K562 (cell line): ENCODE data around the gene FN3K. TPM values are rescaled to one million over a fixed set of nuclear protein-coding genes. Genes with fewer than 3 reads are reported as not detected.

Experiments used
- CBX3 ChIP-seq, 2 experiments: IDR thresholded peaks; 1 replicate in 1 of 2; 2 replicates in 1 of 2; pipeline ENCODE4 v1.6.1; 2012; ENCODE audit warnings: inconsistent platforms in 2 of 2, low read length in 2 of 2, borderline replicate concordance in 1 of 2, control low read depth in 1 of 2
- CREB3L1 ChIP-seq: fragments of 450-650 bp; IDR thresholded peaks from 2 replicates; pipeline ENCODE4 v1.6.1; 2014; ENCODE audit warnings: low read depth, mild to moderate bottlenecking, moderate library complexity, borderline replicate concordance
- GABPA ChIP-seq: fragments of 200-800 bp; sonication (Bioruptor generic); conservative IDR thresholded peaks from 2 replicates; pipeline ENCODE4 v1.6.1; 2016; ENCODE audit warnings: low read depth, missing genetic modification characterization, missing compliant biosample characterization
- GATA2 ChIP-seq: sonication (generic); formaldehyde crosslinking; IDR thresholded peaks from 2 replicates; pipeline ENCODE4 v1.4.0; 2020; ENCODE audit warnings: mild to moderate bottlenecking, missing genetic modification reagents
- HDAC3 ChIP-seq: fragments of 450-650 bp; IDR thresholded peaks from 2 replicates; pipeline ENCODE4 v1.6.1; 2018; ENCODE audit warnings: borderline replicate concordance, mild to moderate bottlenecking, moderate library complexity; ENCODE audit not compliant: partially characterized antibody
- JUN ChIP-seq, 2 experiments: sonication (generic) in 1 of 2; formaldehyde crosslinking in 1 of 2; IDR thresholded peaks; 2 replicates each; pipeline versions ENCODE4 v1.6.1 to v1.8.0; 2012 to 2022; ENCODE audit warnings: borderline replicate concordance in 2 of 2, mild to moderate bottlenecking in 2 of 2, improper control_type of control experiment in 1 of 2, low read depth in 1 of 2, low read length in 1 of 2, missing genetic modification reagents in 1 of 2
- MEF2A ChIP-seq: IDR thresholded peaks from 2 replicates; pipeline ENCODE4 v1.6.1; 2011; ENCODE audit warnings: low read depth, mild to moderate bottlenecking, low read length, moderate library complexity; ENCODE audit not compliant: control insufficient read depth
- NFIC ChIP-seq: fragments of 450-650 bp; IDR thresholded peaks from 2 replicates; pipeline ENCODE4 v1.6.1; 2017; ENCODE audit warnings: mild to moderate bottlenecking, inconsistent platforms
- PCBP1 ChIP-seq: fragments of 200-400 bp; formaldehyde crosslinking; IDR thresholded peaks from 2 replicates; pipeline ENCODE4 v1.6.1; 2018; ENCODE audit warnings: mild to moderate bottlenecking, low read depth, low read length; ENCODE audit not compliant: poor library complexity, severe bottlenecking
- PRDM10 ChIP-seq: fragments of 450-650 bp; IDR thresholded peaks from 2 replicates; pipeline ENCODE4 v1.6.1; 2018; ENCODE audit not compliant: partially characterized antibody
- SNIP1 ChIP-seq: fragments of 450-650 bp; IDR thresholded peaks from 2 replicates; pipeline ENCODE4 v1.7.1; 2017; ENCODE audit warnings: low read depth, mild to moderate bottlenecking
- STAT6 ChIP-seq: sonication (generic); formaldehyde crosslinking; IDR thresholded peaks from 2 replicates; pipeline ENCODE4 v1.8.1; 2023; ENCODE audit warnings: mild to moderate bottlenecking, missing genetic modification reagents
- TARDBP ChIP-seq: fragments of 450-650 bp; IDR thresholded peaks from 2 replicates; pipeline ENCODE4 v1.6.1; 2016
- TRIM28 ChIP-seq: fragments of 450-650 bp; IDR thresholded peaks from 2 replicates; pipeline ENCODE4 v1.6.1; 2017
- XRCC3 ChIP-seq: fragments of 450-650 bp; IDR thresholded peaks from 2 replicates; pipeline ENCODE4 v1.6.1; 2017; ENCODE audit warnings: mild to moderate bottlenecking, moderate library complexity
- ZBTB17 ChIP-seq: fragments of 450-650 bp; formaldehyde crosslinking; IDR thresholded peaks from 2 replicates; pipeline ENCODE4 v1.4.0; 2020; ENCODE audit warnings: mild to moderate bottlenecking
- ZFP1 ChIP-seq: fragments of 450-650 bp; formaldehyde crosslinking; IDR thresholded peaks from 2 replicates; pipeline ENCODE4 v1.4.0; 2020; ENCODE audit warnings: mild to moderate bottlenecking, mixed read lengths
- ZNF445 ChIP-seq: fragments of 250-450 bp; sonication (Bioruptor Pico); IDR thresholded peaks from 2 replicates; pipeline ENCODE4 v1.4.0; 2020; ENCODE audit warnings: low read depth, mild to moderate bottlenecking, moderate library complexity
- ZNF696 ChIP-seq: fragments of 250-450 bp; sonication (Bioruptor Pico); conservative IDR thresholded peaks from 2 replicates; pipeline ENCODE4 v1.4.0; 2020; ENCODE audit warnings: mild to moderate bottlenecking, moderate library complexity
- ZNF79 ChIP-seq: fragments of 250-450 bp; sonication (Bioruptor Pico); IDR thresholded peaks from 2 replicates; pipeline ENCODE4 v1.4.0; 2020; ENCODE audit warnings: low read depth, mild to moderate bottlenecking, moderate library complexity
- polyA plus RNA-seq, 8 experiments: library from polyadenylated mRNA; depleted of rRNA in 4 of 8; stranded (reverse) in 5 of 8; unstranded in 3 of 8; fragments of >200 nt; fragmentation: Nextera tagmentation in 2 of 8; fragmentation: Illumina TruSeq in 1 of 8; extraction: Ambion mirVana in 2 of 8; extraction: Trizol in 1 of 8; gene quantifications; 2 replicates each; pipeline versions ENCODE4 v1.2.1 to v1.2.3, GENCODE V29; 2011 to 2014; ENCODE audit warnings: inconsistent platforms in 1 of 8, missing spikeins in 1 of 8
- total RNA-seq, 7 experiments: library from RNA; depleted of rRNA in 6 of 7; stranded (reverse); fragments of >200 nt in 6 of 7; fragmentation: Illumina TruSeq in 2 of 7; extraction: Trizol in 2 of 7; gene quantifications; 2 replicates each; pipeline versions ENCODE4 v1.2.1 to v1.2.3, GENCODE V29; 2011 to 2021; ENCODE audit warnings: low replicate concordance in 1 of 7

The FN3K gene
- total and polyA plus RNA-seq, 9 of the 15 experiments (the other 6 are each of a cell fraction or from before 2014, with no cell fraction given), result 0.08 to 22.7 (median 3.8) TPM

GRCh38 chr17:82740906-82741759, 5.7 kb downstream of the FN3K start (continued):
- no peak for TF ChIP-seq PRDM10
- no peak for TF ChIP-seq ZBTB17 (CRISPR knock-in tag)
- TF ChIP-seq ZFP1 (CRISPR knock-in tag), result peak; percentile 99
- TF ChIP-seq PCBP1, result no peak
- TF ChIP-seq CREB3L1, result no peak
- TF ChIP-seq JUN (IDR thresholded peaks at IDR 0.05; ENCODE audit: borderline replicate concordance, low read depth, low read length), result 0 out of 2 replicates have a peak, but pooled peaks have one; percentile 13
- no peak for TF ChIP-seq JUN (CRISPR knock-in tag; IDR thresholded peaks at IDR 0.05; ENCODE audit: borderline replicate concordance)
- TF ChIP-seq ZNF696 (CRISPR knock-in tag), result no peak
- peak; percentile 61; the same call in 1 of the 2 replicates for TF ChIP-seq NFIC
- no peak for TF ChIP-seq GABPA (tag)
- no peak for TF ChIP-seq STAT6
- no peak for TF ChIP-seq TARDBP
- TF ChIP-seq MEF2A, result 0 out of 2 replicates have a peak, but pooled peaks have one; percentile 39
- TF ChIP-seq ZNF79 (CRISPR knock-in tag), result no peak
- TF ChIP-seq HDAC3, result no peak
- peak; percentile 98 for TF ChIP-seq TRIM28
- peak; percentile 71; the same call in 1 of the 2 replicates for TF ChIP-seq ZNF445
- TF ChIP-seq GATA2 (CRISPR knock-in tag), result peak; percentile 70
- TF ChIP-seq XRCC3, result peak; percentile 73; the same call in 1 of the 2 replicates
- no peak for TF ChIP-seq SNIP1
- TF ChIP-seq CBX3 (IDR thresholded peaks at IDR 0.05; ENCODE audit: borderline replicate concordance in 1 of 2, low read length in 2 of 2), result peak in 1 of 2 experiments; percentile 98; a peak in 2 of 3 replicates
